ENCODE measurements around the gene LSS. TPM values are rescaled to one million over a fixed set of nuclear protein-coding genes. Genes with fewer than 3 reads are reported as not detected.
"Not testable (repeated sequence)": the region's sequence is repeated elsewhere in the genome, so short reads cannot be mapped to it uniquely, and the experiment has no call there.

The LSS gene
- total and polyA plus RNA-seq, 5 donors from 2014 or later = 8.8 to 51.6 (median 13.3) TPM

DNA sequence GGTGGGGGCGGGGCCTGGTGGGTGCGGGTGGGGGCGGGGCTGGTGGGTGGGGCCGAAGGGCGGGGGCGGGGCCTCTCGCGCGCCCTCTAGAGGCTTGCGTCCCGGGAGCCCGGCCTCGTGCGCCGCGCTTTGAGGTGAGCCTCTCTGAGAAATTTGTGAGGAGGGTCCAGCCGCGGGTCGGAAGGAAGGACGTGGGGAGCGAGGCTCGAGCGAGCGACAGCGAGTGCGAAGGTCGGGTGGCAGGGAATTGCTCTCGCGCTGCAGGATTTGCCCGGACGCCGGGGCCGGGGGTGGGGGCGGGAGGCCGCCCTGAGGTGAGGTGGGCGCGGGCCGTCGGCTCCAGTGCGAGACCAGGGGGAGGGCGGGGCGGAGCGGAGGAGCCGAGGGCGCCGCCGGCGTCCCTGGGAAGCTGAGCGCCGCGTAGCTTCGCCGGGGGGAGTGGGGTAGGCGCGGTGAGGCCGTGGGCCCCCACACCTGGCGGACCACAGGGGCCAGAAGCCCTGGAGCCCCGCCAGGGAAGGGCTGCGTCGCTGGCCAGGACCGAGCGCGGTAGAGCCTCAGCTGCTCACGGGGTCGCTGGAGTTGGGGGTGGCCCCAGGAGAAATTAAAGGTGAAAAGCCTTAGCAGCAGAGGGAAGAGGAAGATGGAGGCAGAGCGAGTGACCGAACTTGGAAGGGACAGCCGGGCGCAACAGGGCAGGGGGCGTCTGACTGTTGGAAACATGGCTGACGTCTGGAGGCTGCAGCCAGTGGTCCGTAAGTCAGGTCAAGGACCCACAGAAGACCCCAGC is 754 bp upstream of the LSS start:
- Mint-ChIP-seq H3K27me3 (no peaks in the 10 kb centered on the region), H3K36me3 (peaks cover 17% of the 10 kb centered on the region), H3K4me1 (peaks cover 22 to 49% (median 27%) of the 10 kb centered on the region in 4 donors), H3K27ac (peak overlapping the region; percentile 94 to 100 (median 98)), H3K4me3 (peak overlapping the region; percentile 82 to 97 (median 91)), H3K9me3 (peaks cover 0 to 2% (median 0%) of the 10 kb centered on the region in 7 donors)
- Histone ChIP-seq H3K4me1 (ENCODE audit: control insufficient read depth, insufficient read depth, low read length, poor library complexity, severe bottlenecking) (peaks cover 26% of the 10 kb centered on the region), H3K4me3 (ENCODE audit: low read depth, low read length) (peak overlapping the region; percentile 26), H3K27me3 (ENCODE audit: control insufficient read depth, insufficient read depth, low read length) (no peaks in the 10 kb centered on the region), H3K36me3 (ENCODE audit: control insufficient read depth, insufficient read depth, low read length) (peaks cover 9% of the 10 kb centered on the region), H3K27ac (ENCODE audit: insufficient read depth, low read length, poor library complexity, severe bottlenecking) (peak overlapping the region; percentile 66), H3K9me3 (ENCODE audit: control insufficient read depth in 2 of 2, low read length in 2 of 2) (no peaks in the 10 kb centered on the region)
- peak in 1 of 3 donors; percentile 51 for DNase-seq
- ATAC-seq (ENCODE audit: low read depth in 2 of 2) = peak; percentile 33

DNA sequence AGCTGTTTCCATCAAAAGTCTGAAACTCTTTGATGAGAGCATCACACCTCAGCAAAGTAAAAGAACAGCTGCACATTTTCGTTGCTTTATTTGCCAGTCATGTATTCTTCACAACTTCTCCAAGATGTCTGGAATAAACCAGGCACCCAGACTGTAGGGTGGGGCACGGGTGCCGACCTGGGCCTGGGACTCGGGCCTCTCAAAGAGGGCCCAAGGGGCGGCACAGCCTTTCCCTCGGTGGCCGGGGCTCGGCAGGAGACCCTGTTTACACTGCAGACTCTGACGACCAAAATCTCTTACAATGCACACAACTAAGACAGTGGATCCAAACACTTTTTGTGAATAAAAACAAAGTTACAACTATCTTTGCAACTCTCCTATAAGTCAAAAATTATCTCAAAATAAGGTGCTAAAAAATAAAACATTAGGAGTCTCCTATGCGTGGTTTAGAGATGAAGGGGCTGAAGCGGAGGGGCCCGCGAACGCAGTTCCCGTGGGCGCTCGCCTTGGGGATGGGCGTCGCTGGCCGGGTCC is 696 bp downstream of the LSS start:
- ATAC-seq (ENCODE audit: low read depth in 2 of 2) = no peak
- H3K4me1 Mint-ChIP-seq = peaks cover 15 to 49% (median 26%) of the 10 kb centered on the region in 4 donors
- Histone ChIP-seq H3K36me3 (ENCODE audit: control insufficient read depth, insufficient read depth, low read length) (peaks cover under 1% of the 10 kb centered on the region), H3K9me3 (ENCODE audit: control insufficient read depth in 2 of 2, low read length in 2 of 2) (no peaks in the 10 kb centered on the region), H3K4me1 (ENCODE audit: control insufficient read depth, insufficient read depth, low read length, poor library complexity, severe bottlenecking) (peaks cover 26% of the 10 kb centered on the region), H3K27me3 (ENCODE audit: control insufficient read depth, insufficient read depth, low read length) (no peaks in the 10 kb centered on the region), H3K4me3 (ENCODE audit: low read depth, low read length) (peak overlapping the region; percentile 72), H3K27ac (ENCODE audit: insufficient read depth, low read length, poor library complexity, severe bottlenecking) (peak overlapping the region; percentile 76)
- H3K36me3 Mint-ChIP-seq = peaks cover 9% of the 10 kb centered on the region
- peak overlapping the region; percentile 82 to 95 (median 86) for H3K4me3 Mint-ChIP-seq
- no peaks in the 10 kb centered on the region for H3K27me3 Mint-ChIP-seq
- peak overlapping the region; percentile 66 to 91 (median 89) for H3K27ac Mint-ChIP-seq
- peaks cover 0 to 2% (median 0%) of the 10 kb centered on the region in 7 donors for H3K9me3 Mint-ChIP-seq
- DNase-seq = peak in 1 of 3 donors; percentile 9

DNA sequence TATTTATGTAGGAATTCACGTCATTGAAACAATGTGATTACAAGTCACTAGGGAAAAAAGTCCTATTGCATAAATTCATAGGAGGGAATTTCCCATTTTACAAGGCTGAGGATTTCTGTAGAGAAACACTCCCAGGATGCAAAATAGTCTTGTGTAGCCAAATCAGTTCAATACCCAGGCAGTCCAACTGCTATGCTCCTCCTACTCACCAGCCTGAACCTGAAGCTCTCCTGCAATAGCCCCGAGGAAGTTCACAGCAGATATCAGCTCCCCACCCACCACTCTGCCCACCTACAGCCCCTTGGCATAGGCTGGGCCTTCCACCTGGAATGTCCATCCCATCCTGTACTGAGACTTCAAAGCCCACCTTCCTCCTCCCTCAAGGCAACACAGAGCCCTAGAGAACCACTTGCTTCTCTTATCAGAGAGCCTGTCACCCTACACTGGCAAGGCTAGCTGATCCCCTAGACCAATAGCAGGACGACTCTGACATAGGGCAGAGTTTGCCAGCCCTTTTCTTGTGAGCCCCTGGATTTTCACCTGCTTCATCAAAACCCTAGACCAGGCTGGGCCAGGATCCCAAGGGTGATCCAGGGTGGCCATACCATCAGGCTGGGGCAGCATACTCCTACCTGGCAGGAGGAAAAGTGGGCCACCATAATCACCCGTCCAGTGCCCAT is 1.5 kb downstream of the LSS start:
- Histone ChIP-seq H3K36me3 (ENCODE audit: control insufficient read depth, insufficient read depth, low read length) (peaks cover 7% of the 10 kb centered on the region), H3K9me3 (ENCODE audit: control insufficient read depth in 2 of 2, low read length in 2 of 2) (no peaks in the 10 kb centered on the region), H3K4me1 (ENCODE audit: control insufficient read depth, insufficient read depth, low read length, poor library complexity, severe bottlenecking) (peaks cover 26% of the 10 kb centered on the region), H3K27ac (ENCODE audit: insufficient read depth, low read length, poor library complexity, severe bottlenecking) (peak overlapping the region; percentile 76), H3K27me3 (ENCODE audit: control insufficient read depth, insufficient read depth, low read length) (no peaks in the 10 kb centered on the region), H3K4me3 (ENCODE audit: low read depth, low read length) (peak overlapping the region; percentile 72)
- Mint-ChIP-seq H3K27ac (peak overlapping the region in 2 of 3 donors; percentile 89 to 91), H3K4me3 (peak overlapping the region; percentile 82 to 95 (median 86)), H3K9me3 (peaks cover 0 to 2% (median 0%) of the 10 kb centered on the region in 7 donors), H3K27me3 (no peaks in the 10 kb centered on the region), H3K36me3 (peaks cover 12% of the 10 kb centered on the region), H3K4me1 (peaks cover 15 to 46% (median 26%) of the 10 kb centered on the region in 4 donors)
- no peak for ATAC-seq (ENCODE audit: low read depth in 2 of 2)
- no peak for DNase-seq

DNA sequence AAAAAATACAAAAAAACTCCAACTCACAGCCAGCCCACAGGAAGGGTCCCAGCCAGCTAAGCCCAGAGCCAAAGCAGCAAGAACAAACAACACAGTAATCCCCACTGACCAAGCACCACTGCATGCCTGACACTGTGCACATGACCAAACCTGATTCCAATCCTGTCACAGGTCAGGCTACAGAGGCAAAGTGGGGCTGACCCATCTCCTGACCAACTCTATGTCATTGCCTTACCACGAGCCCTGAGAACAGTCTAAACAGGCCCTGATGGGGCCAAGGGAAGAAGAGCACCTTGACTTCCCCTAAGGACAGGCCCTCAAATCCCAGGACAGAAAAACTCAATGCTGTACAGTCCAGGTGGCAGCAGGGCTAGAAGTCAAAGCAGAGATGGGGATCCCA is 2.4 kb downstream of the LSS start:
- H3K27me3 ChIP-seq (ENCODE audit: control insufficient read depth, insufficient read depth, low read length) = no peaks in the 10 kb centered on the region
- H3K9me3 Mint-ChIP-seq = no peaks in the 10 kb centered on the region
- no peak for ATAC-seq (ENCODE audit: low read depth in 2 of 2)

DNA sequence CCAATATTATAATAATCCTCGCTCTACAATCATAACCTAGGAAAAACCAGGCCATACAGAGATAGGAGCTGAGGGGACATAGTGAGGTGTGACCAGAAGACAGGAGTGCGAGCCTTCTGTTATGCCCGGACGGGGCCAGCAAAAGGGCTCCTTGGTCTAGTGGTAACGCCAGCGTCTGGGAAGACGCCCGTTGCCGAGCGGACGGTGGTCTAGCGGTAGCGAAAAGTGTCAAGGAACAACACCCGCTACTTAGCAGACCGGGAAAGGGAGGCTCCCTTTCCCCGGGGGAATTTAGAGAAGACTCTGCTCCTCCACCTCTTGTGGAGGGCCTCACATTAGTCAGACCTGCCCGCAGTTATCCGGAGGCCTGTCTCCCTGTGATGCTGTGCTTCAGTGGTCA is 4.9 kb downstream of the LSS start:
- H3K27ac Mint-ChIP-seq; H3K9me3 Mint-ChIP-seq; DNase-seq; H3K4me3 ChIP-seq (ENCODE audit: low read depth, low read length); ATAC-seq (ENCODE audit: low read depth in 2 of 2); H3K27ac ChIP-seq (ENCODE audit: insufficient read depth, low read length, poor library complexity, severe bottlenecking); H3K27me3 Mint-ChIP-seq; H3K27me3 ChIP-seq (ENCODE audit: control insufficient read depth, insufficient read depth, low read length); H3K9me3 ChIP-seq (ENCODE audit: control insufficient read depth in 2 of 2, low read length in 2 of 2); H3K4me3 Mint-ChIP-seq: not testable (repeated sequence)
- Mint-ChIP-seq H3K36me3 (peaks cover 16% of the 10 kb centered on the region), H3K4me1 (peaks cover 8 to 31% (median 17%) of the 10 kb centered on the region in 4 donors)
- peaks cover 30% of the 10 kb centered on the region for H3K36me3 ChIP-seq (ENCODE audit: control insufficient read depth, insufficient read depth, low read length)
- peaks cover 18% of the 10 kb centered on the region for H3K4me1 ChIP-seq (ENCODE audit: control insufficient read depth, insufficient read depth, low read length, poor library complexity, severe bottlenecking)

More for the DNA sequence above, 2.4 kb downstream of the LSS start:
- Mint-ChIP-seq H3K27me3 (no peaks in the 10 kb centered on the region), H3K4me1 (peaks cover 11 to 41% (median 21%) of the 10 kb centered on the region in 4 donors), H3K27ac (peak overlapping the region in 1 of 3 donors; percentile 41), H3K4me3 (peak overlapping the region in 3 of 4 donors; percentile 22 to 88 (median 82)), H3K36me3 (peaks cover 9% of the 10 kb centered on the region)
- no peak overlapping the region for H3K27ac ChIP-seq (ENCODE audit: insufficient read depth, low read length, poor library complexity, severe bottlenecking)
- no peak for DNase-seq
- H3K4me1 ChIP-seq (ENCODE audit: control insufficient read depth, insufficient read depth, low read length, poor library complexity, severe bottlenecking) = peaks cover 26% of the 10 kb centered on the region
- no peaks in the 10 kb centered on the region for H3K9me3 ChIP-seq (ENCODE audit: control insufficient read depth in 2 of 2, low read length in 2 of 2)
- H3K36me3 ChIP-seq (ENCODE audit: control insufficient read depth, insufficient read depth, low read length) = peaks cover 16% of the 10 kb centered on the region
- H3K4me3 ChIP-seq (ENCODE audit: low read depth, low read length) = no peak overlapping the region

GRCh38 chr21:46223217-46223616 is 5.4 kb downstream of the LSS start:
- Histone ChIP-seq H3K27ac (ENCODE audit: insufficient read depth, low read length, poor library complexity, severe bottlenecking) (no peak overlapping the region), H3K4me3 (ENCODE audit: low read depth, low read length) (no peak overlapping the region), H3K36me3 (ENCODE audit: control insufficient read depth, insufficient read depth, low read length) (peaks cover 30% of the 10 kb centered on the region), H3K27me3 (ENCODE audit: control insufficient read depth, insufficient read depth, low read length) (no peaks in the 10 kb centered on the region), H3K4me1 (ENCODE audit: control insufficient read depth, insufficient read depth, low read length, poor library complexity, severe bottlenecking) (peaks cover 15% of the 10 kb centered on the region), H3K9me3 (ENCODE audit: control insufficient read depth in 2 of 2, low read length in 2 of 2) (no peaks in the 10 kb centered on the region)
- Mint-ChIP-seq H3K4me1 (peaks cover 8 to 31% (median 17%) of the 10 kb centered on the region in 4 donors), H3K9me3 (no peaks in the 10 kb centered on the region), H3K27ac (no peak overlapping the region), H3K27me3 (no peaks in the 10 kb centered on the region), H3K36me3 (peaks cover 16% of the 10 kb centered on the region), H3K4me3 (no peak overlapping the region)
- no peak for ATAC-seq (ENCODE audit: low read depth in 2 of 2)
- no peak for DNase-seq

DNA sequence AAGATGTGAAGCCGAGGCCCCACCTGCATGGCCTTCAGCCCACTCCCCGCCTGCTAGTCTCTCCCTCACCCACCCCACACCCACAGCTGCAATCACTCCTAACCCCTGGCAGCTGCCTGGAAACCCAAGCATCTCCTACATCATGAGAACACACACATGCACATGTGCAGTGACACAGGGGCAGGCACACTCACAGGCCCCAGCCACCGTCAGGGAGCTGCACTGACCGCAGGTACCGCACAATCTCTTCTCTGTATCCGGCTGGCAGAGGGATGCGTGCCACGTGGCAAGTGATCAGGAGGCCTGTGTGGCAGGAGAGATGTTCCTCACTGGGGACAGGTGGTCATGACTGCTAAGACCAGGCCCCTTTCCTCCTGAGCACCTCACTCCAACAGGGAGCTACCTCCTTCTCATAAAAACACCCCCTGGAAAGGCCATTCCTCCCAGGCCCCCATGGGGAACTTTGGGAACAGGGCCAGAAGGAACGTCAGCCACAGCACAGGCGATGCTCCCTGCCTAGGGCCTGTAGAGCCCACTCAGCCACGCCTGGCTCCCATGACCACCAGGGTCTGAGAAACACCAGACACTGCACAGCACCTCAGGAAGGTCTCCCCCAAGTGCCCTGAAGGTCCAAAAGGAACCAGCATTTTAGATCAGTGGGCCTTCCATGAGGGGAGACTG is 6.0 kb downstream of the LSS start:
- H3K36me3 ChIP-seq (ENCODE audit: control insufficient read depth, insufficient read depth, low read length) = peaks cover 30% of the 10 kb centered on the region
- H3K27me3 Mint-ChIP-seq = no peaks in the 10 kb centered on the region
- peaks cover 5 to 26% (median 14%) of the 10 kb centered on the region in 4 donors for H3K4me1 Mint-ChIP-seq
- ATAC-seq (ENCODE audit: low read depth in 2 of 2) (no peak), DNase-seq (no peak)
- no peaks in the 10 kb centered on the region for H3K9me3 Mint-ChIP-seq
- H3K9me3 ChIP-seq (ENCODE audit: control insufficient read depth in 2 of 2, low read length in 2 of 2) = no peaks in the 10 kb centered on the region
- peaks cover 8% of the 10 kb centered on the region for H3K4me1 ChIP-seq (ENCODE audit: control insufficient read depth, insufficient read depth, low read length, poor library complexity, severe bottlenecking)
- H3K4me3 Mint-ChIP-seq = peak overlapping the region in 1 of 4 donors; percentile 44
- peaks cover 16% of the 10 kb centered on the region for H3K36me3 Mint-ChIP-seq
- H3K27ac Mint-ChIP-seq = peak overlapping the region in 1 of 3 donors; percentile 35
- no peaks in the 10 kb centered on the region for H3K27me3 ChIP-seq (ENCODE audit: control insufficient read depth, insufficient read depth, low read length)
- no peak overlapping the region for H3K4me3 ChIP-seq (ENCODE audit: low read depth, low read length)
- no peak overlapping the region for H3K27ac ChIP-seq (ENCODE audit: insufficient read depth, low read length, poor library complexity, severe bottlenecking)

Data from CD4-positive, CD25-positive, alpha-beta regulatory T cell (primary cell).